Activated effector memory CD4-positive, alpha-beta T cell treated with Interleukin-2 at 50 U/mL for 16 hours (primary cell): ENCODE measurements around the gene SLC35F1.

Experiments used
- DNase-seq: peaks from one replicate; pipeline ENCODE4 v3.0.0-alpha.2; 2020

Gene SLC35F1

DNA sequence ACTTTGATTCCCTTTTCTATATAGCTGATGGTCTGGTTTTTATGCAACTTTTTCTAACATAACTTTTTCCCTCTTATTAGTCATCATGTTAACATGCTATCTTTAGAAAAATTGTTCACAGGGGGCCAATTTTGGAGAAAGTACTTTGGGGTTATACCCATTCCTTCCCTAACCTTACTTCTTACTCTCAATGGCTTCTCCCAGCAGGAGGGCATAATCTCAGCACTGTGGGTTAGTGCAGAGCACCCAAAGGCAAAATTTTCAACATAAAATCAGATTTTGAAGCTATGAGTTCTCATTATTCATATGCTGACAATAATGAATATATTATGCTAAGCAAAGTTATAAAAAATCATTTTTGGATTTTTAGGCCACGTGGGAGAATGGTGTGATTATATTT lies 299.2 kb downstream of the SLC35F1 start:
- no peak for DNase-seq

DNA sequence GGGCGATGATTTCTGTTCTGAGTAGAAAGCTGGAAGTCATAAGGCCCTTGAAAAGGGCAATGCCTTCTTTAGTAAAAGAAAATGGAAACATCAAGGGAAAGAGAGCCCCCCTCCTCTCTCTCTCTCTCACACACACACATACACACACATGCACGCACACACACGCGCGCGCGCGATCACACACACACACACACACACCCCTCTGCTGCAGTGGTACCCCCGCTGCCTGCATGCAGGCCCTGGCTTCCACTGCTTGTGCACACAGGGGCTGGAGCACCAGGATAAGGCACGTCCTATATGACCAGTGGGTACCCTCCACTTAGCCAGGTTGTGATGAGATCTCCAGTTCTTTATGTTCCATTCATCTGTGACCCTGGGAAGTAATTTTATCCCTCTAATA lies 300.9 kb downstream of the SLC35F1 start:
- DNase-seq: no peak

DNA sequence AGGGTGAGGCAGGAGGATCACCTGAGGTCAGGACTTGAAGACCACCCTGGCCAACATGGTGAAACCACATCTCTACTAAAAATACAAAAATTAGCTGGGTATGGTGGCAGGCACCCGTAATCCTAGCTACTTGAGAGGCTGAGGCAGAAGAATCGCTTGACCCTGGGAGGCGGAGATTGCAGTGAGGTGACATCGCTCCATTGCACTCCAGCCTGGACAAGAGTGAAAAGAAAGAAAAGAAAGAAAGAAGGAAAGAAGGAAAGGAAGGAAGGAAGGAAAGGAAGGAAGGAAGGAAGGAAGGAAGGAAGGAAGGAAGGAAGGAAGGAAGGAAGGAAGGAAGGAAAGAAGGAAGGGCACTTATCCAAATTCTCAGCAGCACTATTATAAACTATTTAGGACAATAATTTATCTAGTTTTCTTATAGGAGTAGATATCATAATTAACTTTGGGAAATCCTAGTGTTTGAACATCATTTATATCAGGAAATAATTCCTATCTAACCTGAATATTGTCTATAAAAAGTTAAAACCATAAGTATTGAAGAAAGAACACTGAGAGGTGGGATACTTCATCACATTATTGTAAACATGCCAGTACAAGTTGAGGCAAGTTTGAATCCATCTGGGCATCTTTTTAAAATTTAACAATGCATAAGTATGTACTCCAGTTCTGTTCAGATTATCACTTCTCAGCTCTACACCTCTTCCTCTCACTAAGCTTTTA lies 305.5 kb downstream of the SLC35F1 start:
- no peak for DNase-seq

DNA sequence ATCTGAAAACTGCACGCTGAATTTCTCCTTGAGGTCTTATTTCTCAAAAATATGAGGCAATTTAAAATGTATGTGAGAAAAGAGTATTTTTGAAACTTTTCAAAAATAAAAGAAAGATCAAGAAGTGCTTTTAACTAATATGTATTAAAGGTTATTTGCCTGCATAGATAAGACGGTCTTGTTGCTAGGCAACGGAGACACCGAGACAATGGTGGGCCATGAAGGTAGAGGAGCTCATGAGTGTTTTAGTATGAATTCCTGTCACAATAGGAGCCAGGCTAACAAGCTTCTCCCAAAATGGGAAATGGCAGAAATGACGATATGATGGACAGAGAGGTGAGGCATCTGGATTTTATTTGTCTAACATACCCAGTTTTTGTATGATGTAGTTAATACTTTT lies 308.2 kb downstream of the SLC35F1 start:
- no peak for DNase-seq

DNA sequence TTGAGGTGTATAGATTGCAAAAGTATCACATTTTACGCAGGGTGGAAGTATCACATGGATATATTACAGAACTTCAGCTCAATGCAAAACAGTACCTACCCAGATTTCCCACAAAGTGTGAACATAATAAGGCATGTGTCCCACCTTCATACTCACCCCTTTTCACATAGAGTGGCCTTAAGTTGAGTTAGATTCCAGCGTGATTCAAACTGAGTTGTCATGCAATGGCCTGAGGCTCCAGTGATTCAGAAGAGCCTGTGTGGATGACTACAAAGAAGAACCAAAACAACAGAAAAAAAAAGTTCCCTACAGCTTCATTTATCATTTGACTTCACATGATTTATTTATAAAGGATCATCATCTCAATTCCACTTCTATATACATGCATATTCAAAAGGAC lies 309.7 kb downstream of the SLC35F1 start:
- no peak for DNase-seq

DNA sequence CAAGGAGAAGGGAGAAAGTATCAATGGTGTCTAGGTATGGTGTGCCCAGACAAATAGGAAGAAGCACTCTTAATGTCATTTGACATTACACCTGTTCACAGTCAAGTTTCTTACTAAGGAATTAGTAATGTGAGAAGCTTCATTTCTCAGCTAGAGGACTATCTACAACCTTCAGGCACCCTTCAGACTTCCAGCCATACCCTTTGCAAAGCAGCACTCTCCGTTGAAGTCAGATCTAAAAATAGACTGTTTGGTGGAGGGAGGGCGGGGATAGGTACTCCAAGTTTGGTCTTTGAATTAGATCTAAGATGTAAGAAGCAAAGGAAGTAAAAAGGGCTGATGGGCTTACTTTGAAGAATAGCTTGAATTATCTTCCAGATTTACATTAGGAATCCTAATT lies 311.1 kb downstream of the SLC35F1 start:
- DNase-seq: no peak

DNA sequence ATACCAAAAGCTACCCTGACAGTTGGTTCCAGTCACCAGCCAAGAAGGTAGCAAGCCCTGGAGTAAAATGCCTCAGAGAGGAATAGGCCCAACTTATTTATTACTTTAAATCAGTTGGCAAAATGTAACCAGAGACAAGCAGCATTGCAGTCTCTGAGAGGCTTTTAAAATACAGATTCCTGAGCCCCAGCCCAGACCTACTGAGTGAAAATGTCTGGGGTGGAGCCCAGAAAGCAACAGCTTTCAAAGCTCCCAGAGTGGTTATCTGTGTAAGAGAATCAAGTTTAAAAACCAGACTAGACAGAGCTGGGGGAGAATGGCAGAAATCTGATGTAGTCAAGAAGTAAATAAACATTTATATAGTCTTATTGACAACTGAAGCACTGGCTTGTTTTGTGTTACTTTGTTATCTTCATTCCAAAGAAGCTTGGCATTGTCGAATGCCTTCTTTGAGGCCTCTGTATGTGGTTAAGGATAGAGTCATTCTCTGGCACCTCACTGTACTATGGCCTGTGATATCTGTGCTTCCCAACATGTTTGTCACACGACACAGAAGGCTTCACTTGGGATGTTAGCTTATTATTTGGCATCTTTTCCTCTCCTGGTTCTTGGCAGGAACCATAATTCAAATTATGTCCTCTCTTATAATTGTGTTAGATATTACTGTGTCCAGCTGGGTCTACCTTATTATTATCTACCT lies 313.5 kb downstream of the SLC35F1 start:
- no peak for DNase-seq

DNA sequence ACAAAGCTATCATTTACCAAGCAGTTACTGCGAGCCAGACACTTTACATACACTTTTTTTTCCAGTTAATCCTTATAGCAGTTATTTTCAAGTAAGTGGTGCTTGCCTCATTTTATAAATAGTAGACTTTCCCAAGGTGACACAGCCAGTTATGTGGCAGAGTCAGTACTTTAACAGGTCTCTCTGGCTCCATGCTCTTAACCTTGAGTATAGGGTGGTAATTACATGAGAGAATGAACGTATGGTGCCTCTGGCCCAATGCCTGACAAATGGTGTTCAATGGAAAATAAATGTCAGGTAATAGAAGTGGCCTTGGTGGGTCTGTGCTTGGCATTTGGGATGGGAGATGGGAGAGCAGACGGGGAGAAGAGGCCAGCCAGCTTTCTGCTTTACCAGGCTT lies 316.3 kb downstream of the SLC35F1 start:
- DNase-seq: no peak

DNA sequence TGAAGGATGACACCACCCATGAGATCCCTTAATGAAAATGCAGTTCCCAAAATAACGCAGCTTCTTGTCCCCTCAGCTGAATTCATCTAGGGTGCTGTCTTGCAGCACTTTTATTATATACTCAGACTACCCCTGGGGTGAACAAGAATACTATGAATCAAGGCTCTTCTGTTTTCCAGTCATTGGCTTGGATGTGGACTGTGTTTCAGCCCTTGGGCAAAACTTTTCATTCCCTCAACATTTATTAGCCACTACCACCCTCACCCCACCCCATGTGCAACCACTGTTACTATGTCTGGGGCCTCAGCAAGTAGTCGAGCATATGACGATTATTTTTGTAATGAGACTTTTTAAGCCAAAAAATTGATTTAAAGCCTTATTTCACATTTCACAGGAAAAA lies 321.8 kb downstream of the SLC35F1 start:
- no peak for DNase-seq

DNA sequence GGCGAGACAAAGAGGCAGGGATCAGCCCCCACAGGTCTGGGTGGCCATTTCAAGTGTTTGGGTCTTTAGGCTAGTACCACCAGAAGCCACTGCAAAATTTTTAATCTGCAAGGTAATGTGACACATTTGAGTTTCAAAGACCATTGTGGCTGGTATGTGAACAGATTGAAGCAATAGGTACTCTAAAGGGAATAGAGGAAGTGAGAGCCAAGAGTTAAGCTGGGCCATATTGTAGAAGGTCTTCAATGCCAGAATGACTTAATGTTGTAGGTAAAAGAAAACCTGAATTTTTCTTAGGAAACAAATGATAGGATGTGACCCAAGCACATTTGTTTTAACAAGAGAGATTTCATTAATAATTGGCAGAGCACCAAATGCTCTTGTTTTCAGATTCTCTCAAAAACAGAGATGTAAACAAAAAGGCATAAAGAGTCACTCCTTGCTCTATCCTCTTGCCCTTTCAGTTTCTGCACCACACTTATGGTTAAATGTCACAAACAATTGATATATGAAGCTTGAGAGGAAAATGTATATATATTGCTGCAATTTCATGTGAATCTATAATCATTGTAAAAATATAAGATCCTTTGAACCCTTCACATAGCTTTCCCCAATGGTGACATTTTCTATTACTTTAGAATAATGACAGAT lies 333.9 kb downstream of the SLC35F1 start:
- no peak for DNase-seq

DNA sequence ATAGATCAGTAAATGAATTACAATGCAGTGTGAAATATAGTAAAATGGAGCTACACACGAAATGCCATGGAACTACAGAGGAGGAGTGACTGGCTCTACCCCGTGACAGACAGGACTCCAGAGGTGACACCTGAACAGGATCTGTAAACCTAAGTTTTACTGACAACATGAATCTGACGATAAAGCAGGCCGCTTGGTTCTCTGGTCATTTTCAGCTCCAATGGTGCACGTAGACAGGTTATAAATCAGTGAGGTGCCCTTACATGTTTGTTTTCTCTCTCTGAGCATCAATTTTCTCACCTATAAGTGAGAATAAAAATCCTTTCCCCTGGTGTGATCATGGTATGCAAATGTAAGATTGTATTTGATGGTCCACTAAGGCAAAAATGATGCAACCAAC lies 339.3 kb downstream of the SLC35F1 start:
- DNase-seq: no peak

DNA sequence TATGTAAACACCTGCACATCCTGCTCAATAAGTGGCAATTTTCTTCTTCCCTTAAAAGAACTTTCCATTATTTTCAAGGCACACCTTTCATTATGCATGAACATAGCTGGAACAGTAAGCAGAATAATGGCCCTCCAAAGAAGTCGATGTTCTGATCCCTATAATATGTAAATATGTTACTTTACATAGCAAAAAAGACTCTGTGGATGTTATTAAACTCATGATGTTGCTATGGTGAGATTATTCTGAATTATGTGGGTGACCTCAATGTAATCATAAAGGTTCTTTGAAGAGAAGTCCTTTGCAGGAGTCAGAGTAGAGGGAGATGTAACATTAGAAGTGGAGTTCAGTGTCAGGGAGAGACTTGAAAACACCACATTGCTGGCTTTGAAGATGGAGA lies 341.1 kb downstream of the SLC35F1 start:
- DNase-seq: no peak

DNA sequence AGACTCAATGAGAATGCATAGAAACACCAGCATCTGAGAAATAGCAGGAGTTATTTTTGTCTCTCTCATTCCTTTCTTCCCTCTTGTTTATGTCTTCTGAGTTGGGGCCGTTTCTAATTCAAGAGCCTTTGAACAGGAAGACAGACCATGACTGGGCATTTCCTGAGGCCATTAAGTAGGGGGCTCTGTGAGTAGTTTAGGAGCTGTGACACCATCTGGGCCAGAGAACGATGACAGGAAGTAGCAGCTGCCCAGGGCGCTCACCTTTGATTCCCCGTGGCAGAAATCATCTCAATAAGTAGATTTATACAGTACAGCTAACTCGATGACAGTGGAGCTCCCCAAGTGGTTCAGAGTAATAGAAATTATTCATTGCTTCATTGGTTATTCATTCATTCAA lies 342.6 kb downstream of the SLC35F1 start:
- no peak for DNase-seq

DNA sequence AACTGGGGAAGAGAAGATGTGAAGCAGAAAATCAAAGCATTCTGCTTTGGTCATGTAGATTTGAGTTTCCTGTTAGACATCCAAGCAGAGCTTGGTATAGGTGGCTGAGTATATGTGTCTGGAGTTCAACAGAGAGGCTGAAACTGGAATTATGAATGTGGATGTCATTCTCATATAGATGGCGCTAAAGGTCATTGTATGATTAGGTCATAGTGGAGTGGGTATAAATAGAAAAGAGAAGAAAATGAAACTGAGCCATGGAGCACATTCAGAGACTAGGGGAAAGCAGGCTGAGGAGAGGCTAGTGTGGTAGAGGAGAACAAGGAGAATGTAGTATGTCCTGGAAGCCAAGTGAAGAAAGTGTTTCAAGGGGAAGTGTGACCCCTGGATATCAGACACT lies 345.4 kb downstream of the SLC35F1 start:
- no peak for DNase-seq

DNA sequence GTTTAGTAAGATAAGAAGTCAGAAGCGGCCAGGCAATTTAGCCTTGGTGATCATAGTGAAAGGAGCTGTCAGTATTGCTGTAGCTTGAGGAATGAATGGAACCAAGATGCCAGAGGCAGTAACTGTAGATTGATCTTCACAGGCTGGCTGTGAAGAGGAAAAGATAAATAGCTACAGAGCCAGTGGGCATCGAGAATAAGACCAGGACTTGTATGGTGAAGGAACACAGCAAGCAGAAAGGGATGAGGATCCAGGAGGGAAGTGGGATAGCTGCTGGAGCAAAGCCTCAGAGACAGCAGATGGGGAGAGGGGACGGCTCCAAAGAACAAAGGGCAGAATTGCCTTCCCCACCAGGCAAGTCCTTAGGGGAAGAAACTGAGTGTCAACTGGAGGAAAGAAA lies 346.7 kb downstream of the SLC35F1 start:
- DNase-seq: no peak

DNA sequence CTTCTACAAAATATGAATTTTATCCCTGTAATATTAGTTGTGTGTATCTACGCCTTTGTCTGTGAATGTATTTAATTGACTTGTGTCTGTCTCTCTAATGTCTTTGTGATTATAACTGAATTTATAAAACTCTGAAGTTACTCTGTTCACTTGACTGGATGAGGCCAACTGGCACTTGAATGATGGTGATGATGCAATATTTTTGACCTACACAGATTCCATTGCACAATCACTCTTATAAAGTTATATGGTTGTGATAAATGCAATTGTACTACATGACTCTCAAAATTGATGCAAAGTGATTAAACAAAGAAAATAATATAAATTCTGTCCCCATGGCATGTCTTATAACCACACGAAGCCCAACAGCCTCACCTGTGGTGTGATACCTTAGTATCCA lies 353.8 kb downstream of the SLC35F1 start:
- DNase-seq: no peak

DNA sequence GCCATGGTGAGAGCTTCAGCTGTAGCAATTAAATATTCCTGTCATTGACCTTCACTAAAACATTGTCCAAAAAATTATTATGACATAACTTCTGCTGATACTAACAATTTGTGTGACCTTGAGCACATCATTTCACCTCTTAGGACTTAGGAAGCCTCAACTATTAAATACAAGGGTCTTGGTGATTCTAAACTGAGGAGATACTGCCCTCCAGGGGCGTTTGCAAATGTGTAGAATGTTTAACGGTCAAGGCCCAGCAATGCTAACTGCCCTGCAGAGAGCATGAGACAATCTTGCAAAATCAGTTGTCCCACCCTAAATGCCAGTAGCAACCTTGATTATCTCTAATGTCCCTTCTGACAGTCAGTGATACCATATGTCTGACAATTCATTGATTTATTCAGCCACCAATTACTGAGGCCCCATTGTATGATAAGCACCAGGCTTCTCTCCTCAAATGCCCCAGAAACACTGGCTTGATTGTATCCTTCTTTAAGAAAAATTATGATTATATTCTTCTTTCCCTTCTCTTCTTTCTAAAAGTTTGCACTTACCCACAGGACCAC lies 356.9 kb downstream of the SLC35F1 start:
- DNase-seq: no peak

DNA sequence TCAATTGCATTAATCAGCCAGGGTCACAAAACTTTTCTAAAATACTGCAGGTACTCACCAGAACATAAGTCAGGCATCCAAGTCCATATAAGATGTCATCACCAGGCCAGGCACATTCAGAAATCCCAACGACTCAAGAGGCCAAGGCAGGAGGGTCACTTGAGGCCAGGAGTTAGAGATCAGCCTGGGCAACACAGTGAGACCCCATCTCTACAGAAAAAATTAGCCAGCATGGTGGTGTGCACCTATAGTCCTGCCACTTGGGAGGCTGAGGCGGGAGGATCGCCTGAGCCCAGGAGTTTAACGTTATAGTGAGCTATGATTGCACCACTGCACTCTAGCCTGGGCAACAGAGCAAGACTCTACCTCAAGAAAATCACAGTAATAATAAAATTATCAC lies 362.6 kb downstream of the SLC35F1 start:
- DNase-seq: no peak

DNA sequence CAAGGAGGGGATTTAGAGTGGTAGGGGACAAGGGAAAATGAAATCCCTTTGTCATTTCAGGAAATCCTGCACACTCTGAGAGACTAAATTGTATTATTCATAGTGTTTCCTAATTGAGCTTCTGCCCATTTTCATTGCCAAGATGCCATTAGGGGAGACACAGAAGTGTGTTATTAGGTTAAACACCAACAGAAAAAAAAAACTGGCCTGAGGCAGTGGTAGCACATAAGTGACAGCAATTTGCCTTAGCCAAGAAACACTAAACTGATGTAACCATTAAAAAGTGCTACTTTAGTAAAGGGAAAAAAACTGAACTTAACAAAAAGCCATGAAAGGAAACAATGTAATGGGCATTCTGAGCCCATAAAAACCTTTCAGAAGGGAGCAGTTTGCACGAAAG lies 370.6 kb downstream of the SLC35F1 start:
- DNase-seq: no peak

DNA sequence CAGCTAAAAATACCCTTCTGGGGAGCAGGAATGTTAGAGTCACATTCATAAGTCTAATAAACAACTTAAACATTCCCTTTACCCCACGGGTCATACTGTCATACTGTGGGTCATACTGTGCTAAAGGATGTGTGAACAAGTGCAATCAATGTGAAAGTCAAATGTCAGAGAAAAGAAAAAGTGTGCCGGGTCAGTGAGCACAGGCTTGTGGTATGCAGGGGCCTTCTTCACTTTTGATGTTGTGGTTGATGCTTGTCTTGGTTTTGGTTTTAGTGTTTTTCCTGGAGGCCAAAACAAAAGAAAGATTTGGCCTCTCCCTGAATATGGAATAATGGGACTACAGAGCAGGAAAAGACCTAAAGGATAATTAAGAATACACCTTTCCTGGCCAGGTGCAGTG lies 373.1 kb downstream of the SLC35F1 start:
- DNase-seq: no peak

DNA sequence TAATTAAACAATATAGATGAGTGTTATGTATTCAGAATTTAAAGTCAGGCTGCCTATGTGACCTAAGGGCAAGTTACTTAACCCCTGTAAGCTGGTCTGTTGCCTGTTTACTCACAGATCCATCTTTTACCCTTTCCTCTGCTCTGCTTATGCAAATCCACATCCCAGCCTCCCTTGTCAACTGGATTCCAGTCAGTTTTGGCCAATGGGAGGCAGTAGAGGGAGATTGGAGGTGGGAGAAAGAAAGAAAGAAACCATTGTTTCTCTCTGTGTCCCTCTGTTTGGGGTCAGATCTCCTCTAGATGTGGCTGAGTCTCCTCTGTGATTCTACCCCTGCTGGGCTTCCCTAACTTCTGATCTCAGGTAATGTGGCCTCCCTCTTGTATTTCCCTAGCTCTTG lies 374.2 kb downstream of the SLC35F1 start:
- no peak for DNase-seq

DNA sequence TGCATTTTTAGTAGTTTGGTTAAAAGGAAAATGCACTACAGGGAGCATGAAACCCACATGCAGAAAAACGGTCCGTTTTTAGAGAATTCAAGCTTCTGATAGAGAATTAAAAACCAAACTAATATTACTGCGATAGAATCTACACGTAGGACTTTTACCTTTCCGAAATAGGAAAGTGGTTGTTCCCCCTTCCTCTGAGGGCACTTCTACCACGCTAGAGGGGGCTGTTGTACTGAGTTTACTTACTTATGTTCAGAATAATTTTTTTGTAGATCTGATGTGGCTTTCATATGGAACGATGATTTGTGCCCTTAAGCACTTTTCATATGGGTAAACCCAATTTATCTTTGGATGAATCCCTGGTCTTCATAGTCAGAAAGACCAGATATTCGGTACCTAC lies 376.7 kb downstream of the SLC35F1 start:
- DNase-seq: peak; percentile 6

DNA sequence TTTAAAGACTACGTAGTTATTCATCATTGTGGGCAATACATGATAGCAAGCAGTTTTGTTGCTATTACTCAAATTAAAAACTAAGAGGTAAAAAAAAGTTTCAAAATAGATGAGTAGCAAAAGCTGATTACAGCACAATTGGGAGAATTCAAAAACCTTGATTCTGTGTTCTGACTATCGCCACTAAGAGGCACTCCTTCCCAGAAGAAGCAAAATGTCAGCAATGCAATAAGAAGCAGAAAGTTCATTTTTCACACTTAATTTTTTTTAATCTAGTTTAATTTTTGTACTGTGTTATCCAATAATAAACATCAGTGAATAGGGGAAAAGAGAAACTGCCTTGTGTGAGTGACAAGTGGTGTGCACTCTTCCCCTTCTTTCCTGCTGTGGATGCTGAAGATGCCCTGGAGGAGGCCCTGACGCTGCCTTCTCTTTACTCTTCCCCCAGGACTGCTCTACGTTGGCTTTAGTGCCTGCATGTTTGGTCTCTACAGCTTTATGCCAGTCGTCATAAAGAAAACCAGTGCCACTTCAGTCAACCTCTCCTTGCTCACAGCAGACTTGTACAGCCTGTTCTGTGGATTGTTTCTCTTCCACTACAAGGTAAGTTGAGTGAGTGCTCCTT lies 377.8 kb downstream of the SLC35F1 start:
- DNase-seq: no peak

DNA sequence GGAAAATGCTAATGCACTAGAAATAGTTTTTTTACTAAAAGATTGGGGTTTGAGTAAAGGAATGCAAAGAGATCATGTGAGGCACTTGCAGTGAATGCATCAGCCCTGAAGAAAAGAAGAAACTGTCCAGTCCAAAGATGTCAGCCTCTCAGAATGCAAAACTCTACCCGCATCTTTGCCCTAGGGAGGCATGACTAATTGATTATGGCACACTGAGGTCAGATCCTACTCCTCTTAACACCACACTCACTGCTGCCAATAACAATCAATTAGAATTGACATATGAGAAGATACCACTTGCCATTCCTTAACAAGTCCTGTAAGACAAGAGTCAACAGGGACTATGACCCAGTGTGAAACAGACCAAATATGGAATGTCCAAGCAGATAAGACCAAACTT lies 378.7 kb downstream of the SLC35F1 start:
- no peak for DNase-seq
